HL-60 (cell line): ENCODE measurements around the gene MAPK12.

Experiments used
- GABPA ChIP-seq: IDR thresholded peaks from 2 replicates; pipeline ENCODE4 v1.6.1; 2012; ENCODE audit warnings: low read depth
- SPI1 ChIP-seq: IDR thresholded peaks from 2 replicates; pipeline ENCODE4 v1.6.1; 2012; ENCODE audit warnings: low read depth, mild to moderate bottlenecking, borderline replicate concordance
- TF ChIP-seq, protein P1 (sequence below): IDR thresholded peaks from one replicate; pipeline ENCODE4 v1.5.1; 2011; ENCODE audit warnings: low read length, control low read depth, inconsistent platforms; ENCODE audit not compliant: insufficient read depth
- TF ChIP-seq, protein P2 (sequence below): IDR thresholded peaks from 2 replicates; pipeline ENCODE4 v1.6.1; 2012; ENCODE audit warnings: low read depth; ENCODE audit not compliant: insufficient replicate concordance

DNA sequence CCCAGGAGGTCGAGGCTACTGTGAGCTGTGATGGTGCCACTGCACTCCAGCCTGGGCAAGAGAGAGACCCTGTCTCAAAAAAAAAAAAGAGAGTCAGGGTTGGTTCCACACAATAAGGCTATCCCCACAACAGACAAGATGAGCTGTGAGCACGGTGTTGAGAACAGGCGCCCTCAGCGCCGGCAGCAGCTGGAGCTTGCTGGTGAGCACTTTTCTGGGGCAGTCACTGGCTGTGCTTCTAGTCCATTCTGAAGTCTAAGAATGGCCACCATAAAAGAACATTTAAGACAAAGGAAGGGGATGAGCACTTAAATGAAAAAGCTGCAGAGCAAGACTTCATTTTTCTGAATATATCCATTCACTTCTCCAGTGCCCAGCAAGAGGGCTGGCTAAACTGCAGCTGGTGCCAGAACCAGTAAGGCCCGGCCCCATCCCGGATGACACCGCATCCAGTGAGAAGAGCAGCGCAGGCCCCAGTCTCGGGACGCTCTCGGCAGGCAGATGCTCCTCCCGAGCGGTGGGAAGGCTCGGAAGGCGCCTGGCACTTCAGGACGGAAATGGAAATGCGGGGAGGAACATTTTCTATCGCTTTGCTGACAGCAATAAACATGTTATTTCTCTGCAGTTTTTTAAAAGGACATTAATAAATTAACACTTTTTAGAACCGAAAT is 28.9 kb downstream of the MAPK12 start:
- TF ChIP-seq, protein P1, sequence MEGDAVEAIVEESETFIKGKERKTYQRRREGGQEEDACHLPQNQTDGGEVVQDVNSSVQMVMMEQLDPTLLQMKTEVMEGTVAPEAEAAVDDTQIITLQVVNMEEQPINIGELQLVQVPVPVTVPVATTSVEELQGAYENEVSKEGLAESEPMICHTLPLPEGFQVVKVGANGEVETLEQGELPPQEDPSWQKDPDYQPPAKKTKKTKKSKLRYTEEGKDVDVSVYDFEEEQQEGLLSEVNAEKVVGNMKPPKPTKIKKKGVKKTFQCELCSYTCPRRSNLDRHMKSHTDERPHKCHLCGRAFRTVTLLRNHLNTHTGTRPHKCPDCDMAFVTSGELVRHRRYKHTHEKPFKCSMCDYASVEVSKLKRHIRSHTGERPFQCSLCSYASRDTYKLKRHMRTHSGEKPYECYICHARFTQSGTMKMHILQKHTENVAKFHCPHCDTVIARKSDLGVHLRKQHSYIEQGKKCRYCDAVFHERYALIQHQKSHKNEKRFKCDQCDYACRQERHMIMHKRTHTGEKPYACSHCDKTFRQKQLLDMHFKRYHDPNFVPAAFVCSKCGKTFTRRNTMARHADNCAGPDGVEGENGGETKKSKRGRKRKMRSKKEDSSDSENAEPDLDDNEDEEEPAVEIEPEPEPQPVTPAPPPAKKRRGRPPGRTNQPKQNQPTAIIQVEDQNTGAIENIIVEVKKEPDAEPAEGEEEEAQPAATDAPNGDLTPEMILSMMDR, result no peak
- TF ChIP-seq, protein P2, sequence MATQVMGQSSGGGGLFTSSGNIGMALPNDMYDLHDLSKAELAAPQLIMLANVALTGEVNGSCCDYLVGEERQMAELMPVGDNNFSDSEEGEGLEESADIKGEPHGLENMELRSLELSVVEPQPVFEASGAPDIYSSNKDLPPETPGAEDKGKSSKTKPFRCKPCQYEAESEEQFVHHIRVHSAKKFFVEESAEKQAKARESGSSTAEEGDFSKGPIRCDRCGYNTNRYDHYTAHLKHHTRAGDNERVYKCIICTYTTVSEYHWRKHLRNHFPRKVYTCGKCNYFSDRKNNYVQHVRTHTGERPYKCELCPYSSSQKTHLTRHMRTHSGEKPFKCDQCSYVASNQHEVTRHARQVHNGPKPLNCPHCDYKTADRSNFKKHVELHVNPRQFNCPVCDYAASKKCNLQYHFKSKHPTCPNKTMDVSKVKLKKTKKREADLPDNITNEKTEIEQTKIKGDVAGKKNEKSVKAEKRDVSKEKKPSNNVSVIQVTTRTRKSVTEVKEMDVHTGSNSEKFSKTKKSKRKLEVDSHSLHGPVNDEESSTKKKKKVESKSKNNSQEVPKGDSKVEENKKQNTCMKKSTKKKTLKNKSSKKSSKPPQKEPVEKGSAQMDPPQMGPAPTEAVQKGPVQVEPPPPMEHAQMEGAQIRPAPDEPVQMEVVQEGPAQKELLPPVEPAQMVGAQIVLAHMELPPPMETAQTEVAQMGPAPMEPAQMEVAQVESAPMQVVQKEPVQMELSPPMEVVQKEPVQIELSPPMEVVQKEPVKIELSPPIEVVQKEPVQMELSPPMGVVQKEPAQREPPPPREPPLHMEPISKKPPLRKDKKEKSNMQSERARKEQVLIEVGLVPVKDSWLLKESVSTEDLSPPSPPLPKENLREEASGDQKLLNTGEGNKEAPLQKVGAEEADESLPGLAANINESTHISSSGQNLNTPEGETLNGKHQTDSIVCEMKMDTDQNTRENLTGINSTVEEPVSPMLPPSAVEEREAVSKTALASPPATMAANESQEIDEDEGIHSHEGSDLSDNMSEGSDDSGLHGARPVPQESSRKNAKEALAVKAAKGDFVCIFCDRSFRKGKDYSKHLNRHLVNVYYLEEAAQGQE, result no peak
- TF ChIP-seq SPI1, result no peak
- TF ChIP-seq GABPA, result no peak
